CD4-positive, alpha-beta T cell treated with Interleukin-17A for 1 hour (primary cell): ENCODE results near the gene SMIM38.

ENCODE experiments used
- DNase-seq: peaks from one replicate; pipeline ENCODE4 v3.0.0-alpha.2; 2020

Gene SMIM38

DNA sequence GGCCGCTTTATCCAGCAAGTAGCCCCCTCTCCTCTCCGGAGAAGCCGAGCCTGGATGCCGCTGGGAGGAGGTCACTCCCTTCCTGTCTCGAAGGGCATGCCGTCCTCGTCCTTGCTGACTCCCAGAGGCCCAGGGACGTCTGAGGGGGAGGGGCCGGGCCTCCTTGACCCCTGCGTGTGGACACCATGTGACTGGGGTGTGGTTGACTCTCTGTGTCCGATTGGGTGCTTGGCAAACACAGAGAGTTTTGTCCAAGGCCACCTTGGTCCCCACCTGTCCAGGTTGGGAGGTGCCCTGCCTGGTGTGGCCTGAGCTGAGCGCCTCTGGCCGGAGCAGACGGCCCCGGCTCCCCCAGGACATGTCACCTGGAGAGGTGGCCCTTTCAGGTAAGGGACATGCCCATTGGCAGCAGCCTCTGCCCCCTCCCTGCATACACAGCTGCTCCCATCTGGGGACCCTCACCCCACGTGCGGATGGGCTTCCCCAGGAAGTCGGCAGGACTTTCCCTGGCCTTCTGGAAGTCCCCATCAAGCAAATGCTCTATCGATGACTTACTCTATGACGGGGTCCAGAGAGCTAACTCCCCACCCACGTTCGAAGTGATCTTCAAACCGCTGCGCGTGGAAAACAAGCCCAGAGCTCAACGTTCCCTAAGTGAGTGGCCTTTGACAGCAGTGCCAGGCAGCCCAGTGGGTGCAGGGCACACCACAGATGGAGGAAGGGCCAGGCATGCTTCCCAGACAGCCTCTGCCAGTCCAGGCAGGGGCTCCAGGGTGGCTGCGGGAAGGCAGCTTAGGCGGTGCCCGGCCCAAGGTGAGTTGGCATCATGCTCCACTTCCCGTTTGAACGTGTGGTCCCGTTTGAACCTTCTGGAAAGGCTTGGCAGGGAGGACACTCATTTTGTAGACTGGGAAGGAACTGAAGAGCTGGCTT lies at the start of gene SMIM38:
Gene SMIM38, plus strand, starts transcription at position 634 of the 933 bp plus-strand sequence. CDS start 1,912 bp downstream, outside the sequence.
- no peak for DNase-seq

GRCh38 chr11:69106031-69106811 lies 49.5 kb upstream of the SMIM38 start:
- DNase-seq: no peak

DNA sequence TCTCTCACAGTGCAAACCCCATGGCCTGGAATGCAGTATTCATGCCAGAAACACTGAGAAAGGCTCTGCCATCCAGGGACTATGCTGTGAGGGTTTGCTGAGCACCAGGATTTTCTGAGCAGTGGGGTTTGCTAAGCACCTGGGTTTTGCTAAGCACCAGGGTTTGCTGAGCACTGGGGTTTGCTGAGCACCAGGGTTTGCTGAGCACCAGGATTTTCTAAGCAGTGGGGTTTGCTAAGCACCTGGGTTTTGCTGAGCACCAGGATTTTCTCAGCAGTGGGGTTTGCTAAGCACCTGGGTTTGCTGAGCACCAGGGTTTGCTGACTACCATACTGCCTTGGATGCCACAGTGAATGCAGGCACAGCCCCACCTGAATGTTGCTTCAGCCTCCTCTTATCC lies 48.3 kb upstream of the SMIM38 start:
- no peak for DNase-seq

GRCh38 chr11:69108030-69108429 lies 47.7 kb upstream of the SMIM38 start:
- DNase-seq: no peak

DNA sequence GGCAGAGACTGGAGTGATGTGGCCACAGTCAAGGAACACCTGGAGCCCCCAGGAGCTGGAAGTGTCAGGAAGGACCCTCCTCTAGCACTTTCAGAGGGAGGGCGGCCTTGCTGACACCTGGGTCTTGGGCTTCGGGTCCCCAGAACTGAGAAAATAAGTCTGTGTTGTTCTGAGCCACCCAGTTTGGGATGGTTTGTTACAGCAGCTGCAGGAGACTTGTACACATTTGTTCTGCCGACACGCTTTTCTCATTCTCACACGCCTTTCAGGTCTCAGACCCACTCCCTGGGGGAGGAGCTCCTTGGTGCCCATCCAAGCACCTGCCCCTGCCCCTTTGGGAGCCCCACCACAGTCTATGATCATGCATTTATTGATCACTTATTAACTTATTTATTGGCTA lies 47.2 kb upstream of the SMIM38 start:
- no peak for DNase-seq

DNA sequence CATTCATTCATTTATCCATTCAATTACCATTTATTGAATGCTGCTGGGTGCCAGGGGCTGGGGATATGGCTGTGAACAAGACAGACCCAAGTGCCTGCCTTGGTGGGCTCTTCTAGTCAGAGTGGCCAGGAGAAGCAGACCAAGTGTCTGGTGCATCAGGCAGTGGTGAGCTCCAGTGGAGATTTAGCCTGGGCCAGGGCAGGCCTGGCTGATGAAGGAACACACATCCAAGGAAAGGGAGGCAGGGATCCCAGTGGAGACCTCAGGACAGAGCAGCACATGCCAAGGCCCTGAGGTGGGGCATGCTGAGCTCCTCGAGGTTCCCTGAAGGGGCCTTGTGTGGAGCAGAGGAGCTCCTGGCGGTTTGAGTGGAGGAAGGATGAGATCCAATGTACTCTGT lies 46.6 kb upstream of the SMIM38 start:
- DNase-seq: no peak

DNA sequence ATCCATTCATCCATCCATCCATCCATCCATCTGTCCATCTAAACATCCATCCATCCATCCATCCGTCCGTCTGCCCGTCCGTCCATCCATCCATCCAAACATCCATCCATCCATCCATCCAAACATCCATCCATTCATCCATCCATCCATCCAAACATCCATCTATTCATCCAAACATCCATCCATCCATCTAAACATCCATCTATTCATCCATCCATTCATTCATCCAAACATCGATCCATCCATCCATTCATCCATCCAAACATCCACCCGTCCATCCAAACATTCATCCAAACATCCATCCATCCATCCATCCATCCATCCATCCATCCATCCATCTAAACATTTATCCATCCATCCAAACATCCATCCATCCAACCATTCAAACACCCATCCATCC lies 45.3 kb upstream of the SMIM38 start:
- no peak for DNase-seq

DNA sequence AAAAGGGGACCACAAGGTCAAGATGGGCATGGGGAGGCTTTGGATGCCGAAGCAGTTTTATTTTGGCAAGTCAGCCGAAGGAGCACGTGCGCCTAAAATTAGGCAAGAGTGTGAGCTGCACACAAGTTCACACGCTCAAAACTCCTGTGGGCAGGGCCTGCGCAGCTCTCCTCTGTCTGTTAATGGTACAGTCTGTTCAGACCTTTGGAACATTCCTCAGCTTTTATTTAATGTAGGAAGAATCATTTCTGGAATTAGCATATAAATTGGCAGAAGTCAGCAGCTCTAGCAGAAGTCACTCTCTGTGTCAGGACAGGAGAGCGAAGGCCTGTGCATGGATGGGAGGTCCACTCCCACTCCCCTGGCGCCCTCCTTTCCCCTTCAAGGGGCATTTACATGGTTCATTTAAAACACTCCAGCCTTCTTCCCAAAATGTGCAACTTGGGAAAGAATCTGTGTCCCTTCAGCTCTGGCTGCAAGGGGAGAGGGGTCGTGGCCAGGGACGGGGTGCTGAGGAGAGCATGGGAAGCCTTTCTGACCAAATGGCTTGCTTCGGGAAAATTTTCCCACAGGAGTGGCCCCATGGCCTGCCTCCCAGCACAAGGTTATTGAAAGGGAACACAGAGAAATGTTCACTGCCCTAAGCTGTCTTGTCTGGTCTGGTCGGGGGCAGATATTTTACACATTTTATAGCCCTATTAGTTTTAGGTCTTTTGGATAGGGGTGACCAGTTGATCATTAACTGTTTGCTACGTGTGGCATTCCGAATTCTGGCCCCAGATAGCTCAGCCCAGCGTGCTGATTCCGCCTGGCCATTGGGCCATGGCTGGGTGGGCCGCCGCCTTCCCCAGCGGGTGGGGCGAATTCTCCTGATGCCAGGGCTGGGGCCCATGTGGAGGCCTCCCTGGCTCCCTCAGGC lies 43.9 kb upstream of the SMIM38 start:
- DNase-seq: no peak

DNA sequence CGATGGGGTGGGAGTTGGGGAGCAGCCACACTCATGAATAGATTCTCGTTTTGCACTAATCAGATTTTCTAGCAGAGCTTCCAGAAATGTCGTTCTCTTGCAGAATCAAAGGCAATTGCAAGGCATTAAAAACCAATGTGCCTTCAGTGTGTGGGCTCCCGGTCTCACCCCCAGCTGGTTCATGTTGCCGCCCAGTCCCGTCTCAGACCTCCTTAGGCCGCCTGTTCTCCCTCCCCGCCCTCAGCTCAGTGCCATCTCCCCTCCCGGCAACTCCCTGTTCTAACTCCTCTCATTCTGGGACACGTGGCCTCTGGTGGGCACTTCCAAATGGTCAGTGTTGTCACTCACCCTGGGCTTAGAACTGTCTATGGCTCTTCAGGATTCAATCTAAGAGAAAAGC lies 42.5 kb upstream of the SMIM38 start:
- no peak for DNase-seq

GRCh38 chr11:69113646-69114340 lies 41.9 kb upstream of the SMIM38 start:
- no peak for DNase-seq

- DNase-seq: no peak
Observed at GRCh38 chr11:69114362-69114761, 41.4 kb upstream of the SMIM38 start.

DNA sequence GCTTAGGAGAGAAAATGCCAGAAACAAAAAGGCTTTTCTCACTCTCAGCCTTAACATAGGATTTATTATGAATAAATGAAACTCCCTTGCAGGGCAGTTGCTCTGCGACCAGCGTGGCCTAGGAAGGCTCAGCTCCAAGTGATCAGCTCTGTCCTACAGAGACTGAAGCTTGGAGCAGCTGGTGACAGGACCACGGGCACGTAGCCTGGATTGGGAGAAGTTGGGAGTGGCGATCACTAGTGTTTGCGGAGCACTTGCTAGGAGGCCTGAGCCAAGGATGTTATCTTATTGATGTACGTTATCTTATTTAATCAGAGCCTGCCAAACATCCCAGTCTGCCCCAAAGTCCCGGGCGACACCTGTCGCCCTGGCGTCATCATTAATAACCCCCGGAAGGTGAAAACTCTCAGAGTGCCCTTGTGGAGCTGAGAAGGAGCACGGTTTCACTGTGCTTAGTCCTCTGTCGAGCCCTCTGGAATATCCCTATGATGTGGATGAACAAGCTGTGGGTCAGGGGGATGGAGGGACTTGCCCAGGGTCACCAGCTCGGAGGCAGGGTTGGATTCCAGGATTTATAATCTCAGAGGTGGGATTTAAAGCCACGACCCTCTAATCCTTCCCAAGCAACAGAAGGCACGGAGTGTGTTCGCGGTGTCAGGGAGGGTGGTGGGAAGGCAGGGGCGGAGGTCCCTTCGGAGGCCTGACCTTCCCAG lies 40.8 kb upstream of the SMIM38 start:
- DNase-seq: no peak

GRCh38 chr11:69115586-69116560 lies 39.9 kb upstream of the SMIM38 start:
- DNase-seq: no peak

- no peak for DNase-seq
Observed at GRCh38 chr11:69116671-69117070, 39.1 kb upstream of the SMIM38 start.

DNA sequence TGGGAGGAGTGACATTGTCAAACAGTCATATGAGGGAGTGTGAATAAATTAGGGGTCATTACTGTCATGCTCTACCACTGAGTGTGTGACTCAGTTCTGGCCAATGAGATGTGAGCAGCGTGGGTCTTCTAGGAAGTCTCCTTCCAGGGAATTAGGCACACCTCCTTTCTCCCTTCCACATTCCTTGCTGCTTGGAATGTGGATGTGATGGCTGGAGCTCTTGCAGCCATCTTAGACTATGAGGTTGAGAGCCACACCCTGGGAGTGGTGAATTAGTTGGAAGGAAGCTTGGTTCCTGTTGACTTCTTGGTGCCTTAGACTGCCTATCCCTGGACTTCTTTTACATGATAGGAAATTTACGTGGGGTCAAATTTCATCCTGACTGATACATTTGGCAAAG lies 36.5 kb upstream of the SMIM38 start:
- DNase-seq: no peak

DNA sequence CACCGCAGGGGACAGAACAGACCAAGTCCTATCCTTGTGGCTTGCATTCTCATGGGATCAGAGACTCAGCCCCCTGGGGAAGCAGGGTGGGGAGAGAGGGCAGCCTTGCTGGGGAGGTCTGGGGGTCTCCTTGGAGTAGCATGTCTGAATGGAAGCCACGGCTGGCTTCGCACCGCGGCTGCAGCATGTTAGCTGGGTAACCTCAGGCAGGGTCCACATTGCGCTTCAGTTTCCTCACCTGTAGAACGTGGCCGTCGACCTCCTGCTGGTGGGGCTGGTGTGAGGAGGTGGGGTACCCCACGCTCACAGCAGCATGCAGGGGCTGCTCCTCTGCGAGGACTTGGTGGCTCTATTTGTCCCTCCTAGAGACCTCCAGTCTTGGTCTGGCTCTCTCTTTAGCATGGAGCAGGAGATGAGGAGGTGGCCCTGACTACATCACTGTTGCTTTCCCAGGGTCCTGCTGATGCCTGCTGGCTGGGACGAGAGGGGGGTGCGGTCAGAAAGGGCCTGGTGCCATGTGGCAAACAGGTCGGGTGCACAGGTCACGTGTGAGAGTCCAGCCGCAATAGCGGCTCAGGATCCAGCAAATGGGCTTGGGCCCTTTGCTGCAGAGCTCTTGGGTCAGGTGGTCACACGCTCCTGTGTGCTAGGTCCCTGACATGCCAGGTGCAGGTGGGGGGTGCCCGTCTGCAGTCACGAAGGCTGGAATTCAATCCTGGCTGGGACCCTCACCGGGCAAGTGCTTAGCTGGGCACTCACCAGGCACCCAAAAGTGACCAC lies 35.4 kb upstream of the SMIM38 start:
- no peak for DNase-seq

DNA sequence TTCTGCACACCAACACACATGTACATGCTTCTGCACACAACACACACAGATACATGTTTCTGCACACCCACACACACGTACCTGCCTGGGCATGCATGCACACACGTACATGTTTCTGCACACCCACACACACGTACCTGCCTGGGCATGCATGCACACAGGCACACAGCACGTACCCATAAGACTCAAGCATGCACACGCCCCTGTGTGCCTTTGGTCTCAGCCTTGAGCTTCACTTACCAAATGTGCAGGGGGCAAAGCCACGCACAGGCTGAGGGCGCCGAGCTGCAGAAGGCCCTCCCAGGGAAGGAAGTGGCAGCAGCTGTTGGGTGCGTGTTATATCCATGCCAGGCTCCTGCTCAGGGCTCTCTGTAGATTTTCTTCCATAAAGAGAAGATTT lies 34.7 kb upstream of the SMIM38 start:
- no peak for DNase-seq

- DNase-seq: no peak
Observed at GRCh38 chr11:69121621-69122325, 34.0 kb upstream of the SMIM38 start.

GRCh38 chr11:69122326-69122629 lies 33.5 kb upstream of the SMIM38 start:
- no peak for DNase-seq
